ENCODE measurements around the gene TNFSF15.
"Not testable (repeated sequence)": the region's sequence is repeated elsewhere in the genome, so short reads cannot be mapped to it uniquely, and the experiment has no call there.

The TNFSF15 gene

DNA sequence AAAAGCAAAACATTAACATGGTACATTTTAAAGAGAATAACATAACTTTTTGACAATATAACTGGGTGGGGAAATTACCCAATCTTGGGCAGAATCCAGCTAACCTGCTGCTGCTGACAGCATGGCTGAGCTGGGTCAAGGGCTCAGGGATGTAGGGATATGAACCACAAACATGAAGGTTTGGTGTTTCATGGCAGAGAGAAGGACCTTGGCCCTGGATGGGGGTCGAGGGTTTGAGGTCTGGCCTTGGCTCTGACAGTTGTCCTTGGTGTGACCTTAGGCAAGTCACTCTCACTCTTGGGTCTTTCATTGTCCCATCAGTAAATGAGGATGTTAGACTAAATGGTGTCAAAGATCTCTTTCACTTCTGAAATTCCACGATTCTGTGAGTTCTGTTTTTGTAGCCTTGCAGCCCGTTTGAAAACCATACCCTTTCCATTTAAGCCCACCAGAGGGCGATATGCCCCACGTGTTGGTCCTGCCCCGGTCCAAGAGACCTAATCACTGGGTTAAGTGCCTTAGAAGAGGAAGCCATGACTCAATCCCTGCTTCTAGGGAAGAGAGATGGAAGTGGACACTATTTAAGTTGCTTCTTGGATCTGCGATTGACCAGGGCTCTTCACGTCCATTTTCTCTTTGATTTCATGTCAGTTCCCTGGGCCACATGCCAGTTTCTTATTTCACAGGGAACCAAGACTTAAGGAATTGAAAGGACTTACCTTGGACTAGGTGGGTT is 67.1 kb downstream of the TNFSF15 start:
- no peak for TF ChIP-seq ZNF274 (IDR thresholded peaks at IDR 0.05; ENCODE audit: low read depth, low read length)
- no peak overlapping the region for H3K4me3 ChIP-seq (ENCODE audit: low read length)

DNA sequence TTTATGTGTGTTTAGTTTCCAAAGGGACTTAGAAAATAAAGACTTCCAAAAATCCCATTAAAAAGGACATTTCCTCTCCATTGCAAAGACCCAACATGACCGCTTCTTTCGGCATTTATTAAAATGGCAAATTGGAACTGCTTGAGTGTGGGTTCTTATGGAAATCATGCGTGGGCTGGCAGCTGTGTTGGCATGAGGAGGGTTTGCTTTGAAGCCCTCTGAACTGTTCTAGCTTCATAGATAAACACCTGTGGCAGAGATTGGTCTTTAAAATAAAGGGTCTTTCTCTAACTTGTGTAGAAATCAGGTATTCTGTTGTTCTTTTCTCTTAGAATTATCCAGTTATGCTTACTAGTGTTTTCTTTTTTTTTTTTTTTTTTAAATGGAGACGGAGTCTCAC is 68.0 kb downstream of the TNFSF15 start:
- TF ChIP-seq ZNF274 (IDR thresholded peaks at IDR 0.05; ENCODE audit: low read depth, low read length), result no peak
- no peak overlapping the region for H3K4me3 ChIP-seq (ENCODE audit: low read length)

DNA sequence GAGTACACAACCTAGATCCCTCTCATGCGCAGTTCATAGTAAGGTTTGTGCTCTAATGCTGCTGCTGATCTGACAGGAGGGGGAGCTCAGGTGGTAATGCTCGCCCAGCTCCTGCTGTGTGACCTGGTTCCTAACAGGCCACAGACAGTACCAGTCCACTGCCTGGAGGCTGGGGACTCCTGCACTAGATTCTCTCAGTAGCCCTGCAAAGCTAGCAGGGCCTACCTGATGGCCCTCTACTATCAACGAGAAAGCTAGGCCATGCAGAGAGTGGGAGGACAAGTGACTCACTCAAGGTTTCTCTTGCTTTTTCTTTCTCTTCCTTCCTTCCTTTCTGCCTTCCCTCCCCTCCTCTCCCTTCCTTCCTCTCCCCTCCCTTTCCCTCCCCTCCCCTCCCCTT is 68.7 kb downstream of the TNFSF15 start:
- no peak for TF ChIP-seq ZNF274 (IDR thresholded peaks at IDR 0.05; ENCODE audit: low read depth, low read length)
- no peak overlapping the region for H3K4me3 ChIP-seq (ENCODE audit: low read length)

DNA sequence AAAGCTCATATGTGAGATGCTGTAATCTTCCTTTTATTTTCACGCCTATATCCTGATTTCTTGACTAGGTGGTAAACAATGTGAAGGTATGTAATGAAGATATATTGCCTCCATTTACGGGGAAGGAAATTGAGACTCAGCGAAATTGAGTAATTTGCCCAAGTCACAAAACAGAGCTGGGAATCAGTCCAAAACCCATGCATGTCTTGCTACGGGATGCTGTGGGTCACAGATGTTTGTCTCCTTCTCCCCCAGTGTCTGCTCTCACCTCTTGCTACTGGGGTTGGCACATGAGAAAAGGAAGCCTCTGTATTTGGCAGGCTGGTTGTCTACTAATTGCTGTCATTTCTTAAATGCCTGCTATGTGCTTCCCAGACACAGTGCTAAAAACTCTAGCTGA is 70.1 kb downstream of the TNFSF15 start:
- no peak for TF ChIP-seq ZNF274 (IDR thresholded peaks at IDR 0.05; ENCODE audit: low read depth, low read length)
- no peak overlapping the region for H3K4me3 ChIP-seq (ENCODE audit: low read length)

DNA sequence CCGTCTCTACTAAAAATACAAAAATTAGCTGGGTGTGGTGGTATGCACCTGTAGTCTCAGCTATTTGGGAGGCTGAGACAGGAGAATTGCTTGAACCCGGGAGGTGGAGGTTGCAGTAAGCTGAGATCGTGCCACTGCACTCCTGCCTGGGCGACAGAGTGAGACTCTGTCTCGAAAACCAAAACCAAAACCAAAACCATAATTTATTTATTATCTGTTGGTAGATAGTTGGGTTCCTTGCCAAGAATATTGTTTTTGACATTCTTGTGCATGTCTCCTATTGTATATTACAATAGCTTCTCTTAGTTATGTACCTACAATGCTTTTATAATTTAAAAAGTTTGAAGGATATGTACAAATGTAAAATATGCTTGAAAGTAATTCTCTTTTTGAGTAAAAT is 70.7 kb downstream of the TNFSF15 start:
- not testable (repeated sequence) for H3K4me3 ChIP-seq (ENCODE audit: low read length)
